A673 (cell line): ENCODE results near the gene PRMT7. TPM values are rescaled to one million over a fixed set of nuclear protein-coding genes. Genes with fewer than 3 reads are reported as not detected.

ENCODE experiments used
- BruUV-seq: library from RNA; stranded (reverse); fragments of 400-500 nt; replicated peaks from 2 replicates; lab custom pipeline; 2021; lab: Mats Ljungman, UMichigan
- CTCF ChIA-PET: fragments of 300-600 bp; sonication (Branson Sonifier 250); formaldehyde crosslinking; loops from one replicate; lab custom pipeline; 2022; ENCODE audit warnings: antibody characterized with exemption; lab: Charles Lee
- POLR2A ChIA-PET: fragments of 300-600 bp; sonication (Branson Sonifier 250); formaldehyde crosslinking; loops from one replicate; lab custom pipeline; 2022; ENCODE audit warnings: antibody characterized with exemption; ENCODE audit not compliant: low non-redundant PET; lab: Charles Lee
- DNase-seq: peaks from one replicate; pipeline ENCODE4 v3.0.0-alpha.2; 2015; ENCODE audit warnings: low spot score
- H3K27ac ChIP-seq: fragments of 200-600 bp; sonication (generic); 2 replicates; pipeline ENCODE4 v1.5.1; 2016; ENCODE audit warnings: mixed run types, low read depth, mild to moderate bottlenecking, mixed read lengths, antibody characterized with exemption, low read length; ENCODE audit not compliant: poor library complexity, severe bottlenecking
- H3K27me3 ChIP-seq: fragments of 200-600 bp; sonication (generic); replicated peaks from 2 replicates; pipeline ENCODE4 v1.6.1; 2017; ENCODE audit warnings: mixed run types, low read depth, mild to moderate bottlenecking, mixed read lengths, antibody characterized with exemption, low read length; ENCODE audit not compliant: insufficient read depth, poor library complexity
- H3K36me3 ChIP-seq: fragments of 200-600 bp; sonication (generic); 2 replicates; pipeline ENCODE4 v1.6.1; 2016; ENCODE audit warnings: mixed run types, mild to moderate bottlenecking, mixed read lengths, antibody characterized with exemption, low read length; ENCODE audit not compliant: insufficient read depth, poor library complexity, severe bottlenecking
- H3K4me1 ChIP-seq: fragments of 200-600 bp; sonication (generic); 2 replicates; pipeline ENCODE4 v1.6.1; 2017; ENCODE audit warnings: mixed run types, mild to moderate bottlenecking, mixed read lengths, antibody characterized with exemption, low read length; ENCODE audit not compliant: insufficient read depth, poor library complexity, severe bottlenecking
- H3K4me3 ChIP-seq: fragments of 200-600 bp; sonication (generic); 2 replicates; pipeline ENCODE4 v1.5.1; 2016; ENCODE audit warnings: low read depth, mixed run types, mild to moderate bottlenecking, mixed read lengths, low read length; ENCODE audit not compliant: poor library complexity, severe bottlenecking
- H3K9me3 ChIP-seq: fragments of 200-600 bp; sonication (generic); 2 replicates; pipeline ENCODE4 v1.6.1; 2016; ENCODE audit warnings: mixed run types, low read depth, mild to moderate bottlenecking, mixed read lengths, antibody characterized with exemption, low read length; ENCODE audit not compliant: poor library complexity, severe bottlenecking
- EZH2 ChIP-seq: fragments of 200-600 bp; sonication (generic); IDR thresholded peaks from 2 replicates; pipeline ENCODE4 v1.6.1; 2017; ENCODE audit warnings: borderline replicate concordance, low read depth, mild to moderate bottlenecking, mixed read lengths, antibody characterized with exemption, low read length; ENCODE audit not compliant: poor library complexity, severe bottlenecking
- intact Hi-C: fragments of 100-400 bp; cut with micrococcal nuclease; formaldehyde crosslinking; loops from one replicate; pipeline ENCODE4 v1.10.0; 2022; ENCODE audit not compliant: unreplicated experiment
- total RNA-seq: library from RNA; stranded (reverse); gene quantifications from 2 replicates; pipeline ENCODE4 v1.2.3, GENCODE V29; 2021
- TF ChIP-seq, protein P1 (sequence below): fragments of 300-800, 200-600 bp; sonication (generic); conservative IDR thresholded peaks from 2 replicates; pipeline ENCODE4 v1.5.1; 2017; ENCODE audit warnings: low read depth, mild to moderate bottlenecking, antibody characterized with exemption, low read length, moderate library complexity, mixed read lengths

PRMT7 gene
- total RNA-seq, 1 experiment from 2014 or later: 66.2 TPM

DNA sequence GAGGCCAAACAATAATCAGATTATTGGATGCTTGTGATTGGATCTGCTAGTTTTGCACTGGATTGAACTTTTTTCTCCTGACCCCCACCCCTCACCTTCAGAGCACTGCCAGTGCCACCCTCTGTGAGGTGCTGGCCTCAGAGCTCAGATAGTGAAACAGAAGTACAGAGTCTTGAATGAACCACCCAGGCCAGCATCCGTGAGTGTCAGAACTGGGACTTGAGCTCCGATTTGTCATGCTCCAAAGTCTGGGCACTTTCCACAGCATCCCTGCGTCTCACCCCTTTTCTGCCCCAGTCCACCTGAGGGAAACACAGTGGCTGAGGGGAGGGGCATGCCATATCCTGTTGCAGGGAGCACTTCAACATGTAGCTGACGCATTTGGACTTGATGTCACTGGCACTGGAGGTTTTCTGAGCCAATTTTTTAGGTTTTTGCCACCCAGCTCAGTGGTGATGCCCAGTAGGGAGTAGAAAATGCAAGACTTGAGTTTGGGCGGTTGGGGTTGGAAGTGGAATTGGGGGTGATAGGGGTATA is 90.2 kb downstream of the PRMT7 start:
- no peak for TF ChIP-seq EZH2
- TF ChIP-seq, protein P1, sequence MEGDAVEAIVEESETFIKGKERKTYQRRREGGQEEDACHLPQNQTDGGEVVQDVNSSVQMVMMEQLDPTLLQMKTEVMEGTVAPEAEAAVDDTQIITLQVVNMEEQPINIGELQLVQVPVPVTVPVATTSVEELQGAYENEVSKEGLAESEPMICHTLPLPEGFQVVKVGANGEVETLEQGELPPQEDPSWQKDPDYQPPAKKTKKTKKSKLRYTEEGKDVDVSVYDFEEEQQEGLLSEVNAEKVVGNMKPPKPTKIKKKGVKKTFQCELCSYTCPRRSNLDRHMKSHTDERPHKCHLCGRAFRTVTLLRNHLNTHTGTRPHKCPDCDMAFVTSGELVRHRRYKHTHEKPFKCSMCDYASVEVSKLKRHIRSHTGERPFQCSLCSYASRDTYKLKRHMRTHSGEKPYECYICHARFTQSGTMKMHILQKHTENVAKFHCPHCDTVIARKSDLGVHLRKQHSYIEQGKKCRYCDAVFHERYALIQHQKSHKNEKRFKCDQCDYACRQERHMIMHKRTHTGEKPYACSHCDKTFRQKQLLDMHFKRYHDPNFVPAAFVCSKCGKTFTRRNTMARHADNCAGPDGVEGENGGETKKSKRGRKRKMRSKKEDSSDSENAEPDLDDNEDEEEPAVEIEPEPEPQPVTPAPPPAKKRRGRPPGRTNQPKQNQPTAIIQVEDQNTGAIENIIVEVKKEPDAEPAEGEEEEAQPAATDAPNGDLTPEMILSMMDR: no peak
- intact Hi-C loops: no loop called here
- Histone ChIP-seq H3K9me3 (no peaks in the 10 kb centered on the region), H3K4me3 (no peak overlapping the region), H3K27ac (no peak overlapping the region), H3K27me3 (no peaks in the 10 kb centered on the region), H3K4me1 (no peaks in the 10 kb centered on the region), H3K36me3 (no peaks in the 10 kb centered on the region)
- no TSS peak for BruUV-seq
- DNase-seq: no peak
- ChIA-PET POLR2A (no interaction called here), CTCF (interaction anchor here (0.6 kb wide), 1 partner anchor 408 kb away, joined by 5 read pairs; no protein-coding TSS in a partner anchor)

DNA sequence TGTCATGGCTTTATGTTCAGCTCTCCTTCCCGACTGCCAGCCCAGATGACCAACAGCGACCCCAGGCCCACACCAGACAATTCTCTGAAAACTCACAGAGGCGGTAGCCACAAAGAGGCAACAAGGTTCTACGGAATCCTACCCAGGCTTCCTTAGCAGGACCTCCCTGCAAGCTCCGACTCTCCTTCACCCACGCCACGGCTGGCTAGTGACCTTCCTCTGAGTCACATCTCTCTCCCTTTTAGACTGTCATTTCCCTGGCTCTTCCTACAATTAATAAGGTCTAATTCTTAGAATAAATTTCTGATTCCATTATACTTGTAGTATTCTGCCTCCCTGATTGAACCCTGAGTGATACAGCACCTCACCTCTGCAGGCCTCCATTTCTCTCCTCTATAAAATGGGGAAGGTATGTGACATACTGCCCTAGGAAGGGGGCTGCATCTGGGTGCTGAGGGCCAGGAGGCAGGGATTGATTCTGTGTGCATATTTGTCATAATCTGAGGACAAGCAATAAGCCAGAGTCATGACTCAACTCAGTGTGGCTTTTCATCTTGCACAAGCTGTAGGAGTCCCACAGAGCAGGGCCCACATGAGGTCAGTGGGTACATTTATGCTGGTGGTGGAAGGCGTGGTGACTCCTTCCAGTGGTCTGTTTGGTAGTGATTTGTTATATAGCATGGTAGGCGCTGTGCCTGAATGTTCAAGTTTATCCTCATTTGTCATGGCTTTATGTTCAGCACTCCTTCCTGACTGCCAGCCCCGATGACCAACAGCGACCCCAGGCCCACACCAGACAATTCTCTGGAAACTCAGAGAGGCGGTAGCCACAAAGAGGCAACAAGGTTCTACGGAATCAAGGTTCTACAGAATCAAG is 91.3 kb downstream of the PRMT7 start:
- POLR2A ChIA-PET: no interaction called here
- BruUV-seq: no TSS peak
- no peaks in the 10 kb centered on the region for H3K27me3 ChIP-seq
- no peaks in the 10 kb centered on the region for H3K36me3 ChIP-seq
- no peak overlapping the region for H3K4me3 ChIP-seq
- intact Hi-C loops: no loop called here
- TF ChIP-seq, protein P1: no peak
- no peak for TF ChIP-seq EZH2
- DNase-seq: no peak
- H3K27ac ChIP-seq: no peak overlapping the region
- H3K4me1 ChIP-seq: peaks cover 11% of the 10 kb centered on the region
- no peaks in the 10 kb centered on the region for H3K9me3 ChIP-seq
- CTCF ChIA-PET: interaction anchor here (0.6 kb wide), 1 partner anchor 119 kb away, joined by 3 read pairs; no protein-coding TSS in a partner anchor

DNA sequence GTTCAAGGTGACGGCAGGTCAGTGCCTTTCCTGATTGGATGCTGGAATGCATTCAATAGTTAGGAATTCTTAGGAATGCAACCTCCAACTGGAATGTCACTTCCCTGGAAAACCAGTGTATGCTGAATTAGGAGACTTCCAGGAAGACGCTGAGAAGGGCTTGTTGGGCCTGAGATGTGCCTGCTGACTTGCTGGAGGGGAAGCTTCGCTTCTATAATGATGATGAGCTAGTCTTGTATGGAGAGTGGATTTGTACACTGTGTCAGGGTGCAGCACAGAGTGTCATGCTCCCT is 91.9 kb downstream of the PRMT7 start:
- TF ChIP-seq, protein P1: no peak
- no peak for TF ChIP-seq EZH2
- Histone ChIP-seq H3K4me3 (no peak overlapping the region), H3K4me1 (peaks cover 12% of the 10 kb centered on the region), H3K36me3 (no peaks in the 10 kb centered on the region), H3K9me3 (no peaks in the 10 kb centered on the region), H3K27me3 (no peaks in the 10 kb centered on the region), H3K27ac (no peak overlapping the region)
- BruUV-seq: no TSS peak
- CTCF ChIA-PET: no interaction called here
- DNase-seq: no peak
- intact Hi-C loops: no loop called here
- POLR2A ChIA-PET: no interaction called here
